Activated B cell treated with CpG ODN at 0.5 μM for 24 hours (primary cell): ENCODE results near the gene MED12L. TPM values are rescaled to one million over a fixed set of nuclear protein-coding genes. Genes with fewer than 3 reads are reported as not detected.

Experiments used
- ATAC-seq: fragments of 200-7000 bp; cut with Tn5 transposase; one replicate; pipeline ENCODE4 v1.10.0; 2021; ENCODE audit warnings: low read depth, mild to moderate bottlenecking, moderate library complexity
- CTCF ChIA-PET: fragments of 350-600 bp; sonication (Branson Sonifier 250); formaldehyde crosslinking; loops from one replicate; lab custom pipeline; 2021; ENCODE audit warnings: antibody characterized with exemption; lab: Charles Lee
- POLR2A ChIA-PET: fragments of 350-600 bp; sonication (Branson Sonifier 250); formaldehyde crosslinking; loops from one replicate; lab custom pipeline; 2021; ENCODE audit warnings: antibody characterized with exemption; lab: Charles Lee
- DNase-seq: peaks from one replicate; pipeline ENCODE4 v3.0.0; 2022
- H3K27ac Mint-ChIP-seq: one replicate; pipeline ENCODE4 v1.8.0; 2020; ENCODE audit warnings: mixed read lengths
- H3K27me3 Mint-ChIP-seq: one replicate; pipeline ENCODE4 v1.8.0; 2021; ENCODE audit warnings: mixed read lengths
- H3K36me3 Mint-ChIP-seq: one replicate; pipeline ENCODE4 v1.8.0; 2021; ENCODE audit warnings: low read depth, mixed read lengths
- H3K4me1 Mint-ChIP-seq: one replicate; pipeline ENCODE4 v1.8.0; 2021; ENCODE audit warnings: mixed read lengths
- H3K4me3 Mint-ChIP-seq: one replicate; pipeline ENCODE4 v1.8.0; 2020; ENCODE audit warnings: mild to moderate bottlenecking, mixed read lengths
- H3K9me3 Mint-ChIP-seq: one replicate; pipeline ENCODE4 v1.8.0; 2020; ENCODE audit warnings: mixed read lengths
- intact Hi-C: fragments of 100-400 bp; cut with micrococcal nuclease; formaldehyde crosslinking; loops from one replicate; pipeline ENCODE4 v1.15.1; 2024
- total RNA-seq: library from RNA; stranded (reverse); gene quantifications from 2 replicates; pipeline ENCODE4 v1.2.3, GENCODE V29; 2022
- TF ChIP-seq, protein P1 (sequence below): fragments of 200-600 bp; IDR thresholded peaks from one replicate; pipeline ENCODE4 v1.8.0; 2022; ENCODE audit warnings: antibody characterized with exemption, mild to moderate bottlenecking

Gene MED12L
- total RNA-seq, 1 donor from 2014 or later, result 1.5 TPM

DNA sequence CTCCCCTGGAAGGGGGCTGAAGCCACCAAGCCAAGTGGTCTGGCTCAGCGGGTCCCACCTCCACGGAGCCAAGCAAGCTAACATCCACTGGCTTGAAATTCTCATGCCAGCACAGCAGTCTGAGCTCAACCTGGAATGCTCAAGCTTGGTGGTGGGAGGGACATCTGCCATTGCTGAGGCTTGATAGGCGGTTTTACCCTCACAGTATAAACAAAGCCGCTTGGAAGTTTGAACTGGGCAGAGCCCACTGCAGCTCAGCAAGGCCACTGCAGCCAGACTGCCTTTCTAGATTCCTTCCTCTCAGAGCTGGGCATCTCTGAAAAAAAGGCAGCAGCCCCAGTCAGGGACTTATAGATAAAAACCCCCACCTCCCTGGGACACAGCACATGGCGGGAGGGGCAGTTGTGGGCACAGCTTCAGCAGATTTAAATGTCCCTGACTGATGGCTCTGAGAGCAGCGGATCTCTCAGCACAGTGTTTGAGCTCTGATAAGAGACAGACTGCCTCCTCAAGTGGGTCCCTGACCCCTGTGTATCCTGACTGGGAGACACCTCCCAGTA is 398.6 kb downstream of the MED12L start:
- Mint-ChIP-seq H3K4me1 (no peaks in the 10 kb centered on the region), H3K9me3 (peaks cover 13% of the 10 kb centered on the region), H3K27me3 (peaks cover 7% of the 10 kb centered on the region), H3K4me3 (no peak overlapping the region), H3K36me3 (no peaks in the 10 kb centered on the region), H3K27ac (no peak overlapping the region)
- intact Hi-C loops, result no loop called here
- no peak for ATAC-seq
- TF ChIP-seq, protein P1, sequence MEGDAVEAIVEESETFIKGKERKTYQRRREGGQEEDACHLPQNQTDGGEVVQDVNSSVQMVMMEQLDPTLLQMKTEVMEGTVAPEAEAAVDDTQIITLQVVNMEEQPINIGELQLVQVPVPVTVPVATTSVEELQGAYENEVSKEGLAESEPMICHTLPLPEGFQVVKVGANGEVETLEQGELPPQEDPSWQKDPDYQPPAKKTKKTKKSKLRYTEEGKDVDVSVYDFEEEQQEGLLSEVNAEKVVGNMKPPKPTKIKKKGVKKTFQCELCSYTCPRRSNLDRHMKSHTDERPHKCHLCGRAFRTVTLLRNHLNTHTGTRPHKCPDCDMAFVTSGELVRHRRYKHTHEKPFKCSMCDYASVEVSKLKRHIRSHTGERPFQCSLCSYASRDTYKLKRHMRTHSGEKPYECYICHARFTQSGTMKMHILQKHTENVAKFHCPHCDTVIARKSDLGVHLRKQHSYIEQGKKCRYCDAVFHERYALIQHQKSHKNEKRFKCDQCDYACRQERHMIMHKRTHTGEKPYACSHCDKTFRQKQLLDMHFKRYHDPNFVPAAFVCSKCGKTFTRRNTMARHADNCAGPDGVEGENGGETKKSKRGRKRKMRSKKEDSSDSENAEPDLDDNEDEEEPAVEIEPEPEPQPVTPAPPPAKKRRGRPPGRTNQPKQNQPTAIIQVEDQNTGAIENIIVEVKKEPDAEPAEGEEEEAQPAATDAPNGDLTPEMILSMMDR, result no peak
- CTCF ChIA-PET, result no interaction called here
- DNase-seq, result no peak
- POLR2A ChIA-PET, result no interaction called here

Other genes starting within 250 kb of the MED12L start
- gene MINDY4B, start 180.2 kb upstream of the MED12L start, total RNA-seq, result not detected in 2 replicates
- gene CLRN1, start 112.9 kb upstream of the MED12L start, total RNA-seq, result not detected in 2 replicates
- gene GPR171, start 117.6 kb downstream of the MED12L start, total RNA-seq, result 0.35 and 0.46 TPM in 2 replicates
- gene P2RY14, start 192.9 kb downstream of the MED12L start, total RNA-seq, result 0.88 and 1.5 TPM in 2 replicates
- gene GPR87, start 231.2 kb downstream of the MED12L start, total RNA-seq, result not detected in 2 replicates
- 0.33 and 0.34 TPM in 2 replicates for gene P2RY13, start 243.9 kb downstream of the MED12L start, total RNA-seq